GM13977 (cell line): ENCODE measurements around the gene TSSK1B.

Experiments
- DNase-seq: peaks from one replicate; pipeline ENCODE4 v3.0.0; 2012; ENCODE audit warnings: low spot score
- in situ Hi-C: fragments of 300-500 bp; cut with MboI; formaldehyde crosslinking; loops from one replicate; pipeline ENCODE4 v1.12.0; 2022; ENCODE audit warnings: low sequenced_read_pairs, low pct_unique_long_range_greater_than_20kb, mixed read lengths, inconsistent platforms; ENCODE audit not compliant: unreplicated experiment
- TF ChIP-seq, protein P1 (sequence below): IDR thresholded peaks from 2 replicates; pipeline ENCODE4 v1.5.1; 2012; ENCODE audit warnings: mild to moderate bottlenecking, control low read depth; ENCODE audit not compliant: insufficient read depth; ENCODE audit errors: extremely low read depth, missing control alignments

The TSSK1B gene

GRCh38 chr5:113437111-113437510 is 2.3 kb upstream of the TSSK1B start:
- no peak for DNase-seq
- TF ChIP-seq, protein P1, sequence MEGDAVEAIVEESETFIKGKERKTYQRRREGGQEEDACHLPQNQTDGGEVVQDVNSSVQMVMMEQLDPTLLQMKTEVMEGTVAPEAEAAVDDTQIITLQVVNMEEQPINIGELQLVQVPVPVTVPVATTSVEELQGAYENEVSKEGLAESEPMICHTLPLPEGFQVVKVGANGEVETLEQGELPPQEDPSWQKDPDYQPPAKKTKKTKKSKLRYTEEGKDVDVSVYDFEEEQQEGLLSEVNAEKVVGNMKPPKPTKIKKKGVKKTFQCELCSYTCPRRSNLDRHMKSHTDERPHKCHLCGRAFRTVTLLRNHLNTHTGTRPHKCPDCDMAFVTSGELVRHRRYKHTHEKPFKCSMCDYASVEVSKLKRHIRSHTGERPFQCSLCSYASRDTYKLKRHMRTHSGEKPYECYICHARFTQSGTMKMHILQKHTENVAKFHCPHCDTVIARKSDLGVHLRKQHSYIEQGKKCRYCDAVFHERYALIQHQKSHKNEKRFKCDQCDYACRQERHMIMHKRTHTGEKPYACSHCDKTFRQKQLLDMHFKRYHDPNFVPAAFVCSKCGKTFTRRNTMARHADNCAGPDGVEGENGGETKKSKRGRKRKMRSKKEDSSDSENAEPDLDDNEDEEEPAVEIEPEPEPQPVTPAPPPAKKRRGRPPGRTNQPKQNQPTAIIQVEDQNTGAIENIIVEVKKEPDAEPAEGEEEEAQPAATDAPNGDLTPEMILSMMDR: no peak
- in situ Hi-C loops: no loop called here

- in situ Hi-C loops: no loop called here
- DNase-seq: no peak
- TF ChIP-seq, protein P1: no peak
Observed at GRCh38 chr5:113435575-113435974, 786 bp upstream of the TSSK1B start.

DNA sequence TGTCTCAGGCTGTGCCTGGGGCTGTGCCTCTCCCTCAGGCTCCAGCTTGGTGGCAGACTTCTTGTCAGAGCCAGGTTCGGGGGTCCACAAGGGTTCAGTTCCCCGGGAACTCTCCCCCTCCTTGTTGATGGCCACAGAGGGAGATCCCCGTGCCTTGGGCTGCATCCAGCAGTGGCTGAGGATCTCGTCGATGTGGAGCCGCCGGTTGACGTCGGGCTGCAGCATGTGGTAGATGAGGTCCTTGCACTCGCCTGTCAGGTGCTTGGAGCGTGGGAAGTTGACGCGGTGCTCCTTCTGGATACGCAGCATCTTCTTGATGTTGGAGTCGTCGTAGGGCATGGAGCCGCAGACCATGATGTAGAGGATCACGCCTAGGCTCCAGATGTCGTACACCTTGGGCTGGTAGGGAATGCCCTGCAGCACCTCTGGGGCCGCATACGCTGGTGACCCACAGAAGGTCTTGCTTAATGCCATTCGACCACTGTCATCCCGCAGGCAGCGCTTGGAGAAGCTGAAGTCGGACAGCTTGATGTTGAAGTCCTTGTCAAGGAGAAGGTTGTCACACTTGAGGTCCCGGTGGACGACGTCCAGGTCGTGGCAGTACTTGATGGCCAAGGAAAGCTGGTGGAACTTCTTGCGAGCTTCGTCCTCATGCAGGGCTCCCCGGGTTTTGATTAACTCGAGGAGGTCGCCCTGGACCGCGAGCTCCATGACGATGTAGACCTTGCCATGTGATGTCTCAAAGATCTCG is 752 bp downstream of the TSSK1B start:
- in situ Hi-C loops: no loop called here
- TF ChIP-seq, protein P1: no peak
- DNase-seq: no peak

- DNase-seq: no peak
- in situ Hi-C loops: no loop called here
- TF ChIP-seq, protein P1: no peak
Observed at GRCh38 chr5:113433071-113433470, 1.7 kb downstream of the TSSK1B start.

- TF ChIP-seq, protein P1: no peak
- no peak for DNase-seq
- in situ Hi-C loops: no loop called here
Observed at GRCh38 chr5:113427871-113428574, 6.8 kb downstream of the TSSK1B start.

DNA sequence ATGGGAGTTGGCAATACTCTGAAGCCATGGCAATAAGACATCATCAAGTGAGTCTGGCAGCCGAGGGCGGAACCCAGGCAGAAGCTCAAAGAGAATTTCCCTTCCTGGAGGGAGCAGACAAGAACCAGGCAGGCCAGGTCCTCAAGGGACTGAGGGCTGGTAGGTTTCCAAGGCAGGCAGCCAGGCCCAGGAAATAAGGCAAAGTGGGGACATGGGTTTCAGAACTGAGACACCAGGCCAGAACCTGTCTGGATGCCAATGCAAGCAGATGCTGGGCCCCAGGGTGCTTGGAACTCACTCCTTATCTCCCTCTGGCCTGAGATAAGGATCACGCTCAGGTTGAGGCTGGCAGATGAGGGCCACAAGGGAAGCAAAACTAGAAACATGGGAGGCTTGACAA is 8.9 kb downstream of the TSSK1B start:
- TF ChIP-seq, protein P1: no peak
- no peak for DNase-seq
- in situ Hi-C loops: no loop called here
